CD4-positive, alpha-beta T cell treated with Interleukin-1 beta for 1 hour (primary cell): ENCODE measurements around the gene LAMA1.

Source experiments
- DNase-seq, 2 donors: peaks; one replicate each; pipeline ENCODE4 v3.0.0-alpha.2; 2020 to 2022

LAMA1 gene

GRCh38 chr18:7104649-7105048 is 12.9 kb downstream of the LAMA1 start:
- no peak for DNase-seq

DNA sequence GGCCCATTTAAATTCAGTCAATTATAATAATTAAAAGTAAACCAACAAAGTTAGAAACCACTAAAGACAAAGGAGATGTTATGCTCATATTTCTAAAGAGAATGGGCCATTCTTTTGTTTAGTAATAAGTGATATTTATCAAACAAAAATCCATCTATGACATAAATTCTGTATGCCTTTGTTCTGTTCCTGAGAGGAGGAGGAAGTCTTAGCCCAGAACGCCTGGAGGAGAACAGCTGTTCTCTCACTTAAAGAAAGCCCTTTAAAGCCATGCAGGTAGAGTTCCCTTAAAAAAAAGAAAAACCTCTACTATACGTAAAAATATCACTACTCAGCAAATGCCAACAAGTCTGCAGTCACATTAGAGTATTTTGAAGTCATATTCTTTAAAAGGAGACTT is 15.5 kb downstream of the LAMA1 start:
- no peak for DNase-seq

- no peak for DNase-seq
Observed at GRCh38 chr18:7096838-7097237, 20.8 kb downstream of the LAMA1 start.

- DNase-seq: no peak
Observed at GRCh38 chr18:7094427-7094826, 23.2 kb downstream of the LAMA1 start.

GRCh38 chr18:7090771-7091170 is 26.8 kb downstream of the LAMA1 start:
- no peak for DNase-seq

- DNase-seq: no peak
Observed at GRCh38 chr18:7089369-7089768, 28.2 kb downstream of the LAMA1 start.

- DNase-seq: no peak
Observed at GRCh38 chr18:7084080-7085065, 33.2 kb downstream of the LAMA1 start.

DNA sequence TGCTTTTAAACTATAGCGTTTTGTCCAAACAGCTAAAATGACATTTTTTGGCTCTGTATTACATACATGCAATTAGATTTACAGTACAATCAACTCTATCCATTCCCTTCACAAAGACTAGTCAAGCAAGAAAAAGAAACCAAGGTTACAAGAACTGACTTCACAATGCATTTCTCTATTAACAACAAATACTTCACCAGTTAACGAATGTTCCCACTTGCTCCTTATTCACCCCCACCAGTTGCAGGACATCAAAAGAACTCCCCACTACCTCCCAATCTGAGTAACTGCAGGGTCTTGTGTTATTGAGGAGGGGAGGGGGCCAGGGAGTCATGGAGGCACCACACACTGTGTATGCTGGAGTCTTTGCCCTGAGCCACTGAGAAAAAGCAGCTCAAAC is 34.9 kb downstream of the LAMA1 start:
- no peak for DNase-seq

DNA sequence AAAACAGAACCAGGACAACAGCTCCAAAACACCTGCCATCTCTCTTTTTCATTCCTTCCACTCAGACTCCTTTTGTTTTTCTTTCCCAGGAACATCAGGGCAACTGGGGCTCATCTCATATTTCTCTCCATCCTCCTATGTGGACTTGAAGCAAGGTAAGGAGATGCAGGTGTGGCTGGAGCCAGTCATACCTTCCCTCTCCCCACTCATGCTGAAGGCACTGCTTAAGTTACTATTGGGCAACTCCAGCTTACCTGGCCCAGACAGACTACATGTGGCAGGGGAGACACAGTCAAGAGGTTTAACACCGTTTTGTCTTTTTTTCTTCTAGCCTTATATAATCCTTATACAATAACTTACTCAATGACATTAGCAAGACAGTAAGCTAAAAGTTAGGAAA is 38.4 kb downstream of the LAMA1 start:
- DNase-seq: no peak

DNA sequence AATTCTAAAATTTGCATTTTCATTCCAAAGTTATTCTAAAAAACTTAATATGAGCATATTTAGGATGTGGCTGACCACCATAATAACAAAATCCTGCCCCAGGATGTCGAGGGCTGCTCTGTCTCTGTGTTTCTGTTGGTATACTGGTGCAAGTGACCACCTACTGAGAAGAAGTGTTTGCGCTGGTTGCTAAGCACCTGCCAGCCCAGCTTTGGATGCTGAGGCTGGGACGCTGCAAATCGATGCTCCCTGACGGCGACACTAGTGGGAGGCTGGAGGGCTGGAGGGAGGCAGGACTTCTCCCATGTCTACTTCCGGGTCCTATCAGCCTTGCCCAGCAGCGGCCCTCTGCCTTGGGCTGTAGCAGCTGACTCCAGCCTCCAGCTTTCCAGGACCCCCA is 45.0 kb downstream of the LAMA1 start:
- no peak for DNase-seq

DNA sequence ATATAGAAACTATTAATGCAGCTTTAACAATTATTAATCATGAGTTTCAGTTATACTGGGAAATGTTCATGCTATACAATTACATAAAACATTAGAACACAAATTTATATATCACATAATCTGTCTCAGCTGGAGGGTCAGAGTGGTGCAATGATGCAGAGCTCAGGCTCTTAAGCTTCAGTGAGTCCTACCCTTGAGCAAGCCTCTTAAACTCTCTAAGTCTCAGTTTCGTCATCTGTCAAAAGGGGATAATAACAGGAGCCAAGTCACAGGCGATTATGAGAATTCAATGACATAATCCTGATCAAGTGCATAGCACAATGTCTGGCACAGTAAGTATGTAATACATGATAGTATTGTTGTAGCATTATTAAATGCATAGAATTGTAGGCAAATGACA is 46.0 kb downstream of the LAMA1 start:
- no peak for DNase-seq

DNA sequence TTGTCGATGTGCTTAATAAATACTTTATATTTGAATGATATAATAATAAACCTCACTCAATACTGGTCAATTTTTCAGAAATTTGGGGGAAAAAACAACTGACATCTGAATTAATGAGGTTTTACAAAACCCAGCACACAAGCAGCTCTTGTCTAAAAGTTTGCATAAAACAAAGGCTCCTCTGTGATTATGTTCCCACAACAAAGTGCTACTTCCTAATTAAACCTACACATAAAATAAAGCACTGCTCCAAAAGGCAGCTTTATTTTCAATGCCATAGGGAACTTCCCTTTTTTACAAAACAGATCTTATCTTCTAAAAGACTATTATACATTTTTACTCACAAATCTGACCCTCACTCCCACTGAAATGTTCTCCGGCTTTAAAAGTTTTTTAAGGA is 47.1 kb downstream of the LAMA1 start:
- no peak for DNase-seq

- no peak for DNase-seq
Observed at GRCh38 chr18:7068871-7069590, 48.6 kb downstream of the LAMA1 start.

GRCh38 chr18:7066965-7067555 is 50.5 kb downstream of the LAMA1 start:
- no peak for DNase-seq

- no peak for DNase-seq
Observed at GRCh38 chr18:7065736-7066135, 51.9 kb downstream of the LAMA1 start.

DNA sequence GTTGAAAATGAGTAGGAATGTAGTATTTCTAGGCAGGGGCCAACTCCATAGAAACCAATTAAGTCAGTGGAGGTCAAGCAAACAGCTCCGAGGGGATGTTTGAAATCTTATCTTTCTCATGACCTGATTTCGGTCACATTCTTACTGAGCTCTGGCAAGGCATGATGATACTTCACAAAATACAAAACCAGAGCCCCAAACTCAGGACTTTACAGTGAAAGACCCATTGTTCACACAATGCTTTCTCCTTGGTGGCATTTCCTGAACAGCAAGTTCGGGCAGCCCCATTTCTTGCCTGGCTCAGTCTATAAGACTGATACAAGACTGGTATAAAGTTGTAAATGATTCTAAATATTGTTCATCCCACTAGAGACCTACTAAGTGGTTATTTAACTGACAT is 53.3 kb downstream of the LAMA1 start:
- DNase-seq: no peak

- no peak for DNase-seq
Observed at GRCh38 chr18:7062811-7063210, 54.8 kb downstream of the LAMA1 start.

DNA sequence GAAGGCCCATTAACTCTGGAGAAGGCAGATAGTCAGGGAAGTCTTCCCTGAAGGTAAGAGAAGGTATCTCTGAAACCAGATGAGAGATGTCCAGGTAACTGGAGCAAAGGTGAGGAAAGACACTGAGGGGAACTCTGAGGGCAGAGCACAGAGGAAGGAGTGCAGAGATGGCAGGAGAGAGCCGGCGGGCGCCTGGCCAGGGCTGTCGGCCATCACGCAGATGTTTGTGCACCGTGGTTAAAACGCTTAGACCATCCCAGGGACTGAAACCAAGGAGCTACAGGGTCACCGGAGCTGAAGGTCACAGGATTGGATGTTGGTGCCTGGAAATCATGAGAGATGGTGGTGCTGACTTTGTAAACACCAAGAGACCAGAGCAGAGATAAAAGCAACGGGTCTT is 55.4 kb downstream of the LAMA1 start:
- no peak for DNase-seq

- no peak for DNase-seq
Observed at GRCh38 chr18:7059276-7059675, 58.3 kb downstream of the LAMA1 start.

DNA sequence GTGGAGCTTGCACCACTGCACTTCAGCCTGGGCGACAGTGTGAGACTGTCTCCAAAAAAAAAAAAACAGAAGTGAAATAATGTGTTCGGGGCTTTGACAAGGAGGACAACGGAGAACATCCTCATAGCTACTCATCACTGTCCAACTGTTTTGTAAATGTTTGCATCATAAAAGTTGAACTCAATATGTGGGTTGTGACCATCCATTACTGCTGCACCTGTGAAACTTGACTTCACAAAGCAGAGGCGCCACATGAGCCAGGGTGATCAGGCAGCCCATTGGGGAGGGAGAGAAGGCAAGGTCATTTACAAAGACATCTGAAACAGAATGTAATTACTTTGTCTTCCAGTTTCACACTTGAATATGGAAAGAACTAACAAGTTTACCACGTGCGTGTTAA is 61.6 kb downstream of the LAMA1 start:
- DNase-seq: no peak

DNA sequence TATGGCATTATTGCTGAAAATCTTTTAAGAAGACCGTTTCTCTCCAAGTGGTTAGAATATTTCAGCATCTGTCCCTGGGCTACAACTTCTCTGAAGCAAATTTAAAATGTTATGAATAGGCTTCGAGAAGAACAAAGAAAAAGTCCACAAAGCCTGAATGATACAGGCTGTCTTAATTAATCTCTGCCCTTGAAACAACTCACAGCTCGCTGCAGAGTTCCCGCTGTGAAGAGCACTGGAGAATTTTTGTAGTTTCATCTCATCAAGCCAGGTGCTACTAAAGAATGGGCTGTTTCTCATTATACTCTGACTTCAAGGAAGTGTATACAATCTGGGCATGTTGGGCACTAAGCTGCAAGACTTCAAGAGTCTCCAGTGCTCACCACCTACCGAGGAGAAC is 67.6 kb downstream of the LAMA1 start:
- no peak for DNase-seq

DNA sequence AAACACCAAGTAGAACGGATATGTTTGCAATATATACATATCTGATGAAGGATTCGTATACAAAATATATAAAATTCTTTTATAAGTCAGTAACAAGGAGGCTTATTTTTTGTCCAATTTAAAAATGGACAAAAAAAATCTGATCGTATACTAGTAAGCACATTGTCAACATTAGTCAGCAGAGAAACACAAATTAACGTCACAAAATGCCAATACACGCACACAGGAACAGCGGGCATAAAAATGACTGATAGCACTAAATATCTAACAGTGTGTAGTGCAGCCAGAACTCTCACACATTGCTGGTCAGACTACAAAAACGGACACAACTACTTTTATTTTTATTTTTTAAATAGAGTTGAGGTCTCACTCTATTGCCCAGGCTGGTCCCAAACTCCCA is 69.5 kb downstream of the LAMA1 start:
- DNase-seq: no peak

GRCh38 chr18:7047336-7047735 is 70.3 kb downstream of the LAMA1 start:
- DNase-seq: no peak

DNA sequence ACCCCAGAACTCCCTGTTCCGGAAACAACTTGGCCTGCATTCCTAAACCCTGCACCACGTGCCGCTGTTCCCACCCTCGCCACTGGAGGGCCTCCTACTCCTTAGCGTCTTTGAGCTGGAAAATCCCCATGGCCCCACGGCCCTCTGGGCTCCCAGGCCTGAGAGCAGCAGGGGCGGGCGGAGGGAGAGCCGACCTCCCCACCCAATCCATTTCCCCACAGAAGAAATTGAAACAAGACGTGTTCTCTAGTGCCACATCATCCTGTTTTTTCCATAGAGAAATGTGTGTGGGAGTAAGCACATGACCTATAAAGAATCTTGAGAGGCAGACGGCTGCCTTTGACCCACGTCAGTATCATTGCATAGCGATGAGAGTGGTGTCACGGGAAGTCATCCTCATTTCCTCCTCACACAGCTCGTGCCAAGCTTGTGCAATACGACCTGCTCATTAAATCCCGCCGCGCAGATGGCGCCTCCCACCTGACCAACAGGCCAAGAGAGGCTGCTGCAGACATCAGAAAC is 79.2 kb downstream of the LAMA1 start:
- DNase-seq: no peak
